SK-N-SH (cell line): ENCODE results near the gene LMO2. TPM values are rescaled to one million over a fixed set of nuclear protein-coding genes. Genes with fewer than 3 reads are reported as not detected.

Source experiments
- CTCF ChIA-PET: fragments of 300-600, 350-600 bp; formaldehyde crosslinking; extraction: SDS; loops from one replicate; lab custom pipeline; 2021; lab: Yijun Ruan, JAX
- POLR2A ChIA-PET: fragments of 350-600 bp; sonication (Branson Sonifier 250); formaldehyde crosslinking; extraction: SDS; loops from one replicate; lab custom pipeline; 2020; ENCODE audit warnings: antibody characterized with exemption, inconsistent platforms; lab: Yijun Ruan, JAX
- DNase-seq: peaks from one replicate; pipeline ENCODE4 v3.0.0; 2012
- H2AFZ ChIP-seq: fragments of 200-600 bp; sonication (generic); 2 replicates; pipeline ENCODE4 v1.8.1; 2016; ENCODE audit warnings: antibody characterized with exemption, mild to moderate bottlenecking, low read depth
- H3F3A ChIP-seq: fragments of 200-600 bp; sonication (generic); replicated peaks from 2 replicates; pipeline ENCODE3; 2016; ENCODE audit warnings: antibody characterized with exemption, mild to moderate bottlenecking; ENCODE audit not compliant: insufficient read depth
- H3K27ac ChIP-seq, 2 experiments: fragments of 200-500 bp in 1 of 2; fragments of 200-600 bp in 1 of 2; sonication (Bioruptor generic) in 1 of 2; sonication (generic), shearing (Covaris generic) in 1 of 2; 2 replicates each; pipeline versions ENCODE4 v1.5.1 to v1.6.1; 2014 to 2016; ENCODE audit warnings: low read depth in 2 of 2, inconsistent platforms in 1 of 2, low read length in 1 of 2, mild to moderate bottlenecking in 1 of 2, mixed read lengths in 1 of 2
- H3K27me3 ChIP-seq: fragments of 200-600 bp; sonication (generic), shearing (Covaris generic); 2 replicates; pipeline ENCODE4 v1.6.1; 2016; ENCODE audit warnings: mixed run types; ENCODE audit not compliant: insufficient read depth
- H3K36me3 ChIP-seq, 2 experiments: fragments of 200-500 bp in 1 of 2; fragments of 200-600 bp in 1 of 2; sonication (Bioruptor generic) in 1 of 2; sonication (generic) in 1 of 2; replicated peaks in 1 of 2; 2 replicates each; pipeline versions ENCODE3 to v1.5.1; 2014 to 2016; ENCODE audit warnings: low read length in 1 of 2, mild to moderate bottlenecking in 1 of 2; ENCODE audit not compliant: insufficient read depth in 2 of 2, control insufficient read depth in 1 of 2
- H3K4me1 ChIP-seq, 2 experiments: fragments of 200-500 bp in 1 of 2; fragments of 200-600 bp in 1 of 2; sonication (Bioruptor generic) in 1 of 2; sonication (generic), shearing (Covaris generic) in 1 of 2; 2 replicates each; pipeline versions ENCODE4 v1.5.1 to v1.6.1; 2014 to 2016; ENCODE audit warnings: low read depth in 1 of 2, low read length in 1 of 2, mixed run types in 1 of 2; ENCODE audit not compliant: insufficient read depth in 2 of 2, control insufficient read depth in 1 of 2
- H3K4me2 ChIP-seq: fragments of 200-600 bp; sonication (generic), shearing (Covaris generic); 2 replicates; pipeline ENCODE4 v1.6.1; 2017; ENCODE audit warnings: mixed run types
- H3K4me3 ChIP-seq, 2 experiments: fragments of 200-500 bp in 1 of 2; fragments of 200-600 bp in 1 of 2; sonication (Bioruptor generic) in 1 of 2; sonication (generic), shearing (Covaris generic) in 1 of 2; 2 replicates each; pipeline versions ENCODE4 v1.5.1 to v1.8.1; 2014 to 2016; ENCODE audit warnings: low read depth in 2 of 2, inconsistent platforms in 1 of 2, low read length in 1 of 2, mild to moderate bottlenecking in 1 of 2, mixed read lengths in 1 of 2, moderate library complexity in 1 of 2
- H3K79me2 ChIP-seq: fragments of 200-600 bp; sonication (generic); 2 replicates; pipeline ENCODE4 v1.8.1; 2017; ENCODE audit warnings: mild to moderate bottlenecking; ENCODE audit not compliant: insufficient read depth
- H3K9ac ChIP-seq: fragments of 200-600 bp; sonication (generic); 2 replicates; pipeline ENCODE4 v1.6.1; 2017; ENCODE audit warnings: mixed run types
- H3K9me2 ChIP-seq: fragments of 200-600 bp; sonication (generic); 2 replicates; pipeline ENCODE4 v1.6.1; 2017; ENCODE audit warnings: mixed run types
- H3K9me3 ChIP-seq: fragments of 200-600 bp; sonication (generic); 2 replicates; pipeline ENCODE4 v1.6.1; 2017; ENCODE audit warnings: mixed run types, mild to moderate bottlenecking, moderate library complexity
- H4K20me1 ChIP-seq: fragments of 200-600 bp; sonication (generic); 2 replicates; pipeline ENCODE4 v1.6.1; 2017; ENCODE audit warnings: mild to moderate bottlenecking, mixed run types; ENCODE audit not compliant: insufficient read depth
- CHD2 ChIP-seq: fragments of 150-350 bp; IDR thresholded peaks from 2 replicates; pipeline ENCODE4 v1.6.1; 2018; ENCODE audit warnings: low read length; ENCODE audit not compliant: partially characterized antibody
- EP300 ChIP-seq, 2 experiments: IDR thresholded peaks; 2 replicates each; pipeline versions ENCODE4 v1.4.0 to v1.6.1; 2012; ENCODE audit warnings: borderline replicate concordance in 1 of 2, low read depth in 1 of 2, low read length in 1 of 2
- EZH2phosphoT487 ChIP-seq: fragments of 200-600 bp; sonication (generic); IDR thresholded peaks from 2 replicates; pipeline ENCODE4 v1.6.1; 2017; ENCODE audit warnings: low read depth, mixed run types, mild to moderate bottlenecking, antibody characterized with exemption, moderate library complexity, borderline replicate concordance
- FOXM1 ChIP-seq: IDR thresholded peaks from 2 replicates; pipeline ENCODE4 v1.4.0; 2012; ENCODE audit warnings: low read depth, mild to moderate bottlenecking
- GABPA ChIP-seq: IDR thresholded peaks from 2 replicates; pipeline ENCODE4 v1.4.0; 2012; ENCODE audit warnings: low read depth, mild to moderate bottlenecking
- IRF3 ChIP-seq: fragments of 150-350 bp; IDR thresholded peaks from 2 replicates; pipeline ENCODE4 v1.6.1; 2016; ENCODE audit warnings: mild to moderate bottlenecking, low read depth, low read length
- MEF2A ChIP-seq: IDR thresholded peaks from 2 replicates; pipeline ENCODE4 v1.4.0; 2012; ENCODE audit warnings: low read depth, borderline replicate concordance
- MXI1 ChIP-seq: IDR thresholded peaks from 2 replicates; pipeline ENCODE4 v1.6.1; 2012; ENCODE audit warnings: mild to moderate bottlenecking, low read depth, low read length, improper control_type of control experiment
- NFIC ChIP-seq: IDR thresholded peaks from 2 replicates; pipeline ENCODE4 v1.4.0; 2012; ENCODE audit warnings: borderline replicate concordance
- POLR2AphosphoS5 ChIP-seq: IDR thresholded peaks from 2 replicates; pipeline ENCODE4 v1.6.1; 2012; ENCODE audit warnings: low read depth, low read length
- RAD21 ChIP-seq: IDR thresholded peaks from 2 replicates; pipeline ENCODE4 v1.6.1; 2012; ENCODE audit warnings: mild to moderate bottlenecking, low read length
- RFX5 ChIP-seq: IDR thresholded peaks from 2 replicates; pipeline ENCODE4 v1.6.1; 2012; ENCODE audit warnings: mild to moderate bottlenecking, improper control_type of control experiment, low read length
- RXRA ChIP-seq: IDR thresholded peaks from 2 replicates; pipeline ENCODE4 v1.4.0; 2012; ENCODE audit warnings: low read depth, mild to moderate bottlenecking, borderline replicate concordance
- SIN3A ChIP-seq: IDR thresholded peaks from 2 replicates; pipeline ENCODE4 v1.6.1; 2012; ENCODE audit warnings: low read depth, mild to moderate bottlenecking, low read length, moderate library complexity, borderline replicate concordance
- TAF1 ChIP-seq: IDR thresholded peaks from 2 replicates; pipeline ENCODE4 v1.6.1; 2012; ENCODE audit warnings: low read depth, mild to moderate bottlenecking, low read length, moderate library complexity, borderline replicate concordance
- TEAD4 ChIP-seq: IDR thresholded peaks from 2 replicates; pipeline ENCODE4 v1.4.0; 2012; ENCODE audit warnings: mild to moderate bottlenecking, borderline replicate concordance; ENCODE audit not compliant: insufficient read depth
- YY1 ChIP-seq: IDR thresholded peaks from 2 replicates; pipeline ENCODE4 v1.4.0; 2012; ENCODE audit warnings: low read depth, mild to moderate bottlenecking
- ZBTB33 ChIP-seq: IDR thresholded peaks from 2 replicates; pipeline ENCODE4 v1.4.0; 2012; ENCODE audit warnings: low read depth, borderline replicate concordance
- WGBS: methylation state at CpG from one replicate; pipeline ENCODE4 v1.1.6; 2017; ENCODE audit warnings: low lambda C conversion rate; 5-methylcytosine and 5-hydroxymethylcytosine counted together
- polyA plus RNA-seq, 3 experiments: library from polyadenylated mRNA; depleted of rRNA; stranded (reverse); fragments of >200 nt; gene quantifications; 2 replicates each; pipeline ENCODE4 v1.2.3, GENCODE V29; 2012
- TF ChIP-seq, protein P1 (sequence below): fragments of 150-350 bp; IDR thresholded peaks from 2 replicates; pipeline ENCODE4 v1.6.1; 2017; ENCODE audit warnings: antibody characterized with exemption, low read length, low read depth, borderline replicate concordance
- TF ChIP-seq, protein P2 (sequence below): IDR thresholded peaks from 2 replicates; pipeline ENCODE4; 2012
- TF ChIP-seq, protein P3 (sequence below): IDR thresholded peaks from 2 replicates; pipeline ENCODE4 v1.4.0; 2012; ENCODE audit warnings: low read depth, borderline replicate concordance

LMO2 gene
- polyA plus RNA-seq, 1 of the 3 experiments (the other 2 are of a cell fraction): 0.05 TPM

DNA sequence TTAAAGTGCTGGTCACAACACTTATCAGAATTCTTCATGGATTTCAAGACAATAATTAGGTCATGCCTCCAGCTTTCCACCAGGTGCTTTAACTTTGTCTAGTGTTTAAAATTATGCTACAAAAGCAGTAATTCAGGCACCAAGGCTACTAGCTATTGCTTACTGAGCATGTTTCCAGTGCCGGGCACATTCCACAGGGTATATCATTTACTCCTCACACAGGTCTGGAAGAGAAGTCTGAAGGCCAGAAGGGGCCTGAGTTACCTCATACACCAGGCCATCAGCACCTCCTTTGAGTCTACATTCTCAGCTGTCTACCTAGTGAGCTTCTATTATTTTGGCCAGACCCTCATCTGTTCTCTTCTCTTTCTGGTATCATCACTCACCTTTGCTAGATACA, 41.7 kb upstream of the LMO2 start:
- Histone ChIP-seq H2AFZ (no peak overlapping the region), H3K9me2 (no peaks in the 10 kb centered on the region), H3F3A (no peaks in the 10 kb centered on the region), H3K27me3 (no peaks in the 10 kb centered on the region), H3K9me3 (peaks cover 6% of the 10 kb centered on the region; the same call in 1 of the 2 replicates), H3K79me2 (no peaks in the 10 kb centered on the region), H3K4me3 (no peak overlapping the region), H3K27ac (no peak overlapping the region), H3K36me3 (no peaks in the 10 kb centered on the region), H3K9ac (no peak overlapping the region), H3K4me2 (no peak overlapping the region), H4K20me1 (no peaks in the 10 kb centered on the region), H3K4me1 (peaks cover 0 to 29% of the 10 kb centered on the region in 2 experiments; a peak in 2 of 4 replicates)
- DNase-seq: no peak
- TF ChIP-seq GABPA (no peak), NFIC (no peak), TAF1 (no peak), MXI1 (no peak), FOXM1 (no peak), YY1 (no peak), MEF2A (no peak), POLR2AphosphoS5 (no peak), EZH2phosphoT487 (no peak)
- TF ChIP-seq, protein P1, sequence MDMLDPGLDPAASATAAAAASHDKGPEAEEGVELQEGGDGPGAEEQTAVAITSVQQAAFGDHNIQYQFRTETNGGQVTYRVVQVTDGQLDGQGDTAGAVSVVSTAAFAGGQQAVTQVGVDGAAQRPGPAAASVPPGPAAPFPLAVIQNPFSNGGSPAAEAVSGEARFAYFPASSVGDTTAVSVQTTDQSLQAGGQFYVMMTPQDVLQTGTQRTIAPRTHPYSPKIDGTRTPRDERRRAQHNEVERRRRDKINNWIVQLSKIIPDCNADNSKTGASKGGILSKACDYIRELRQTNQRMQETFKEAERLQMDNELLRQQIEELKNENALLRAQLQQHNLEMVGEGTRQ: no peak
- TF ChIP-seq, protein P2, sequence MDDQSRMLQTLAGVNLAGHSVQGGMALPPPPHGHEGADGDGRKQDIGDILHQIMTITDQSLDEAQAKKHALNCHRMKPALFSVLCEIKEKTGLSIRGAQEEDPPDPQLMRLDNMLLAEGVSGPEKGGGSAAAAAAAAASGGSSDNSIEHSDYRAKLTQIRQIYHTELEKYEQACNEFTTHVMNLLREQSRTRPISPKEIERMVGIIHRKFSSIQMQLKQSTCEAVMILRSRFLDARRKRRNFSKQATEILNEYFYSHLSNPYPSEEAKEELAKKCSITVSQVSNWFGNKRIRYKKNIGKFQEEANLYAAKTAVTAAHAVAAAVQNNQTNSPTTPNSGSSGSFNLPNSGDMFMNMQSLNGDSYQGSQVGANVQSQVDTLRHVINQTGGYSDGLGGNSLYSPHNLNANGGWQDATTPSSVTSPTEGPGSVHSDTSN: no peak
- ChIA-PET CTCF (interaction anchor here (1.3 to 1.7 kb wide), 3 partner anchors 22 to 37 kb away, joined by 3 to 4 read pairs (median 3); no protein-coding TSS in a partner anchor), POLR2A (no interaction called here)
- WGBS: 33% methylated on average over 1 of the region's 1 CpG

DNA sequence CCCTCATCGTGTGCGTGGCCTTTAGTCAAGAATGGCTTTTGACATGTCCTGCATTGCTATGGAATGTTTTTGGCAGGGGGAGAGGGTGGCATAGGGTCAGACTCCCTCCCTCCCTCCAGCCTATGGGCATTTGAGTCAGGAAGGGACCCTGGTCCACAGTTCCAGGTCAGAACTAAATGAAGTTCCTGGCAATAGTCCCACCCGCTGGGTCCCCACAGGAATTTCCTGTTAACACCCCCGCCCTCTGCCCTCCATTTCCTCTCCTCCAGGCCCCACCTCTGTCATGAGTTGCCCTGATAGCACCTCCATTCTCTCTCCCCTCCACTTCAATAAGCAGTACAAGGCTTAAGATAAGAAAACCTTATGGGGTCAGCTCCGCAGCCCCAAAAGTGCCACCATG, 40.8 kb upstream of the LMO2 start:
- H3K4me1 ChIP-seq: peaks cover 0 to 29% of the 10 kb centered on the region in 2 experiments; a peak in 2 of 4 replicates
- no peak overlapping the region for H3K4me2 ChIP-seq
- no peak overlapping the region for H3K9ac ChIP-seq
- H3K9me3 ChIP-seq: peaks cover 6% of the 10 kb centered on the region; the same call in 1 of the 2 replicates
- 78% methylated on average over 5 of the region's 5 CpGs for WGBS
- H4K20me1 ChIP-seq: no peaks in the 10 kb centered on the region
- no peak overlapping the region for H3K27ac ChIP-seq
- ChIA-PET CTCF (no interaction called here), POLR2A (no interaction called here)
- no peaks in the 10 kb centered on the region for H3K9me2 ChIP-seq
- no peaks in the 10 kb centered on the region for H3F3A ChIP-seq
- H3K4me3 ChIP-seq: no peak overlapping the region
- no peaks in the 10 kb centered on the region for H3K36me3 ChIP-seq
- no peaks in the 10 kb centered on the region for H3K27me3 ChIP-seq
- no peak for DNase-seq
- no peaks in the 10 kb centered on the region for H3K79me2 ChIP-seq
- no peak overlapping the region for H2AFZ ChIP-seq
- TF ChIP-seq, protein P3, sequence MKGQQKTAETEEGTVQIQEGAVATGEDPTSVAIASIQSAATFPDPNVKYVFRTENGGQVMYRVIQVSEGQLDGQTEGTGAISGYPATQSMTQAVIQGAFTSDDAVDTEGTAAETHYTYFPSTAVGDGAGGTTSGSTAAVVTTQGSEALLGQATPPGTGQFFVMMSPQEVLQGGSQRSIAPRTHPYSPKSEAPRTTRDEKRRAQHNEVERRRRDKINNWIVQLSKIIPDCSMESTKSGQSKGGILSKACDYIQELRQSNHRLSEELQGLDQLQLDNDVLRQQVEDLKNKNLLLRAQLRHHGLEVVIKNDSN: no peak
- TF ChIP-seq RAD21: no peak
- no peak for TF ChIP-seq IRF3
- TF ChIP-seq TEAD4: no peak
- no peak for TF ChIP-seq RFX5
- TF ChIP-seq SIN3A: no peak
- TF ChIP-seq ZBTB33: no peak
- TF ChIP-seq EP300 (IDR thresholded peaks at IDR 0.05; ENCODE audit: borderline replicate concordance in 1 of 2, low read depth in 1 of 2, low read length in 1 of 2): no peak
- no peak for TF ChIP-seq RXRA
- TF ChIP-seq NFIC: no peak
- no peak for TF ChIP-seq CHD2
- no peak for TF ChIP-seq YY1
